ENCODE data around the gene PAK1IP1.

The PAK1IP1 gene

GRCh38 chr6:10756085-10756484 lies 61.3 kb downstream of the PAK1IP1 start:
- H3K27ac ChIP-seq, result no peak overlapping the region
- peaks cover 79% of the 10 kb centered on the region for H3K36me3 ChIP-seq
- no peaks in the 10 kb centered on the region for H3K9me3 ChIP-seq (ENCODE audit: severe bottlenecking)
- H3K27me3 ChIP-seq (ENCODE audit: insufficient read depth, low read depth, severe bottlenecking), result no peaks in the 10 kb centered on the region
- no peak overlapping the region for H3K4me3 ChIP-seq (ENCODE audit: low read depth, low read length)
- TF ChIP-seq, protein P1, sequence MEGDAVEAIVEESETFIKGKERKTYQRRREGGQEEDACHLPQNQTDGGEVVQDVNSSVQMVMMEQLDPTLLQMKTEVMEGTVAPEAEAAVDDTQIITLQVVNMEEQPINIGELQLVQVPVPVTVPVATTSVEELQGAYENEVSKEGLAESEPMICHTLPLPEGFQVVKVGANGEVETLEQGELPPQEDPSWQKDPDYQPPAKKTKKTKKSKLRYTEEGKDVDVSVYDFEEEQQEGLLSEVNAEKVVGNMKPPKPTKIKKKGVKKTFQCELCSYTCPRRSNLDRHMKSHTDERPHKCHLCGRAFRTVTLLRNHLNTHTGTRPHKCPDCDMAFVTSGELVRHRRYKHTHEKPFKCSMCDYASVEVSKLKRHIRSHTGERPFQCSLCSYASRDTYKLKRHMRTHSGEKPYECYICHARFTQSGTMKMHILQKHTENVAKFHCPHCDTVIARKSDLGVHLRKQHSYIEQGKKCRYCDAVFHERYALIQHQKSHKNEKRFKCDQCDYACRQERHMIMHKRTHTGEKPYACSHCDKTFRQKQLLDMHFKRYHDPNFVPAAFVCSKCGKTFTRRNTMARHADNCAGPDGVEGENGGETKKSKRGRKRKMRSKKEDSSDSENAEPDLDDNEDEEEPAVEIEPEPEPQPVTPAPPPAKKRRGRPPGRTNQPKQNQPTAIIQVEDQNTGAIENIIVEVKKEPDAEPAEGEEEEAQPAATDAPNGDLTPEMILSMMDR (IDR thresholded peaks at IDR 0.05; ENCODE audit: low read depth, low read length), result no peak
- no peak for DNase-seq

All from WERI-Rb-1 (cell line).